Nucleus accumbens (tissue), 56 donors: ENCODE measurements around the gene POLR1A.

ENCODE experiments used
- DNase-seq, 56 donors: peaks; one replicate each; lab custom pipeline; 2025; lab: John Stamatoyannopoulos, UW

POLR1A gene

GRCh38 chr2:86097913-86098312, 7.8 kb downstream of the POLR1A start:
- DNase-seq: no peak

DNA sequence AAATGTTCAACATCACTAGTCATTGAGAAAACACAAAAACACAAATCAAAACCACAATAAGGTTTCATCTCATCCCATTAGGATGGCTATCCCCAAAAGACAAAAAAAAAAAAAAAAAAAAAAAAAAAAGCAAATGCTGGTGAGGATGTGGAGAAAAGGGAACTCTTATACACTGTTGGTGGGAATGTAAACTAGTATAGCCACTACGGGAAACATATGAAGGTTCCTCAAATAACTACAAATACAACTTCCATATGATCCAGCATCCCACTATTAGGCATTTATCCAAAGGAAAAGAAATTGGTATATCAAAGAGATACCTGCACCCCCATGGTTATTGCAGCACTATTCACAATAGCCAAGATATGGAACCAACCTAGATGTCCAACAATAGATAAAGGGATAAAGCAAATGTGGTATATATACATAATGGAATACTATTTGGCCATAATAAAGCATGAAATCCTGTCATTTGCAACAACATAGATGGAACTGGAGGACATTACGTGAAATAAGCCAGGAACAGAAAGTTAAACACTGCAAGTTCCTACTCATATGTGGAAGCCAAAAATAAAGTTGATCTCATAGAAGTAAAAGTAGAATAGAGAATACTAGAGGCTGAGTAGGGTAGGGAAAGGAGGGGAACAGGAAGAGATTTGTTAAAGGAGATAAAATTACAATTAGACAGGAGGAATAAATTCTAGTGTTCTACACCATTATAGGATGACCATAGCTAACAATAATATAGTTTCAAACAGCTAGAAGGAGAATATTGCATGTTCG, 8.4 kb downstream of the POLR1A start:
- DNase-seq: no peak

- DNase-seq: no peak
These were observed 11.5 kb downstream of the POLR1A start for GRCh38 chr2:86094229-86094628.

DNA sequence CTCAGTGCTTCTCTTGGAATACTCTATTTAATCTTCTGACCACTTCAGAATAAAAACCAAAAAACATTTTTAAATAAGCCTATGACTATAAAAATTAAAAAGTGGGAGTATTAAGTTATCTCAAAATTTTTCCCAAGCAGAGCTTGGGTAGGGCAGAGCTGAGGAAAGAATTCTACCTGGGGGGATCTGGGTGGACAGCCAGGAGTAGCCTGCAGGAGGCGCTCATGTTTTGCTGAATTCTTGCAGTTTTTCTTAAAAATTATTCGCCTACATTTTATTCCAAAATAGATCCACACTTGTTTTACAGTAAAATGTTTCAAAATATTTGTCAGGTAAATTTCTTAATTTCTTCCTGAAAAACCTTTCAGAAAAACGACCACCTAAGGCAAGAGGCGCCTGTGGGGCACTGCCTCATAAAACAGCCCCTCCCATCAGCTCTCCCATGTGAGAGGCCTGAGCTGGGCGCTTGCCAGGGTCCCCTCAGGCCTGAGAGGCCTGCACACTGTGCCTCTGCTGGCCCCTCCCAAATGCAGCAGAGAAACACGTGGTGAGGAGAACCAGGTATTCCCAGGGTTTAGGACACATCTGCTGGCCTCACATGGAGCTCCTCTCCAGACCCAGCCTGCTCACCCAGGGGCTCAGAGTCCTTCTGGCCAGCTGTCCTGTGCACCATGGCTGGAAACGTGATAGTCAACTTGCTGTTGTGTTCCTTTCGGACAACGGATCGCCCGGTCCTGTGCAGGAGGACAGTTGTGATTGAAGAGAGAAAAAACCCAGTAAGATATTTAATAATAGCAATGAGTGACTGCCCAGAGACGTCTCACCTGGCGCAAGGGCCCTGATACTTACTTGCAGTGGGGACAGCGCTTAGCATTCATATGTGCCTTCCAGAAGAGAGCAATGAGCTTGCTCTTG, 17.5 kb downstream of the POLR1A start:
- DNase-seq: no peak

- no peak for DNase-seq
These were observed 22.9 kb downstream of the POLR1A start for GRCh38 chr2:86082756-86083155.

- DNase-seq: no peak
These were observed 24.0 kb downstream of the POLR1A start for GRCh38 chr2:86081724-86082123.

- peak in 50 of 56 donors; percentile 3 to 85 (median 46) for DNase-seq
These were observed 25.4 kb downstream of the POLR1A start for GRCh38 chr2:86079981-86080911.

DNA sequence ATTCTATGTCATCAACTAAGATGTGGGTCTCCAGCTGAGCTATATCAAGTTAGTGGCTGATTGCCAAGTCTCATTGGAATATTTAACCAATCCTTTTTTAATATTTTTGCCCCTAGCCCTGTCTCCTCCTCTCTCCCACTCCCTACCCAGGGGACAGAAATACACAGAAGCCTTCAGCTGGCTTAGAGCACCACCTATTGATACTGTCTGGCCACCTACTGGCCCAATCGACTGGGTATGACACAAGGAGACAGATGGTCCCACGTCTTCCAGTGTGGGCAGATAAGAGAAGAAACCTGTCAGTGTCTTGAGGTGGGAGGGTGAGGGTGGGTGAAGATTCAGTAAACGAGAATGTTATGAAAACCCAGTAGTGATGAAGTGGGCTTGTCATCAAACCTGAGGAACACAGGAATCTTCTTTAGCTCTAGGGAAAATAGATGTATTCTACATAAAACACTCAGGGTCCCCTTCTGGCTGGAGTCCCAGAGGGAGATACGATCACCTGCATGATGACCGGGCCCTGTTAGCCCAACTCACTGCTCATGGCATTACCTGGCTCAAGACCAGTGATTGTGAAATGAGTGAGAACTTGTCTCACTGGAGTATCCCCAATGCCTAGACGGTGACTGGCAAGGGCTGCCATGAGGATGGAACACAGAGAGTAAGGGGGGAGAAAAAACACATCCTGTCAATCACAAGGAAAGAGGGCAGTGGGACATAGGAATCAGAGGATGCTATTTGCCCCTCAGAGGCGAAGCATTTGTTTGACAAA, 26.7 kb downstream of the POLR1A start:
- peak in 45 of 56 donors; percentile 3 to 78 (median 41) for DNase-seq

GRCh38 chr2:86075886-86076285, 29.8 kb downstream of the POLR1A start:
- DNase-seq: no peak

DNA sequence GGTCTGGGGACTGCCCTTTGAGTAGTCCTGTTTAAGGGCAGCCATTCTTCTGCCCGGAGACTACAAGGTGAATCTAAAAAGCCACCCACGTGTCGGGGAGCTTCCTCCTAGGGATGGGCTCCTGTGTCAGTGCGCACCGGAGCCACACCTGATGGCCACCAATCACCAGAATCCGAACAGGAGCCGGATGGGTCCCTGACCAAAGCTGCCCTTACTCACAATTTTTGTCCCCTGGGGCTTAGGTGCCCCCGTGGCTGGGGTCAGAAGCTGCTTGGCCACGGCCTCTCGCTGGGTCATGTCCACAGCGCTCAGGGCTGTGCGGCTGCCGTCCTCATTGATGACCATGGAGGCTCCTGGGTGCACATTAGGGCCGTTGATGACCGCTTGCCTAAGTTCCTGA, 30.9 kb downstream of the POLR1A start:
- no peak for DNase-seq

GRCh38 chr2:86074256-86074655, 31.4 kb downstream of the POLR1A start:
- no peak for DNase-seq

DNA sequence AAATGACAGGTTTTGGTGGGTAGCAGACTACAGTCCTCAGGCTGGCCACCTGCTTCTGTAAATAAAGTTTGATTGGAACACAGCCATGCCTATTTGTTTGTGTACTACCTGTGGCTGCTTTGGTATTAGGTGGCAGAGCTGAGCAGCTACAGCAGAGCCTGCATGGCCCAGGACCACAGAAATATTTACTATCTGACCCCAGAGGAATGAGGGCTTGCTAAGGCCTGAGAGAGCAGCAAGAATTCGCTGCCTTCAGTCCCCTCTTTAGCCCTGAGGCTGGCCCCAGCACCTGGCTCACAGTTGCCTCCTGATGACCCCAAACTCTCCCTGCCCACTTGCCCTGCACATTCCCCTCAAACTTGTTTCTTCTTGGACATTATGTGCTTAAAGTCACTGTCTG, 32.5 kb downstream of the POLR1A start:
- DNase-seq: no peak

GRCh38 chr2:86072271-86072858, 33.3 kb downstream of the POLR1A start:
- peak in 47 of 56 donors; percentile 3 to 81 (median 41) for DNase-seq

DNA sequence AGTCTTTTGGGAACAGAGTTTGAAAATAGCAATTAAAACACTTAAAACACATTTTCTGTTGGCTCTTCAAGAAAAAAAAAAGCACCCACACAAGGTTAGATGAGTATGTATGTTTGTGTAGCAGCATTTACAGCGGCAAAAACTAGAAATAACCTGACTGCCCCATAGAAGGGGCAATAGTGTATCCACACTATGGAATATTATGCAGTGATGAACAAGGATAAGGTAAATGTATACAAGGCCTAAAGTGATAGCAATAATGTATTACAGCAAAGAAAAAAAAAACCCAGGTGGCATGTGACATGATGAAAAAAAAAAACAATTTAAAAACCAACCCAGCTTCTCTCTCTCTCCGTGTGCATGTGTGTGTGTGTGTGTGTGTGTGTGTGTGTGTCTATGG, 34.8 kb downstream of the POLR1A start:
- no peak for DNase-seq

DNA sequence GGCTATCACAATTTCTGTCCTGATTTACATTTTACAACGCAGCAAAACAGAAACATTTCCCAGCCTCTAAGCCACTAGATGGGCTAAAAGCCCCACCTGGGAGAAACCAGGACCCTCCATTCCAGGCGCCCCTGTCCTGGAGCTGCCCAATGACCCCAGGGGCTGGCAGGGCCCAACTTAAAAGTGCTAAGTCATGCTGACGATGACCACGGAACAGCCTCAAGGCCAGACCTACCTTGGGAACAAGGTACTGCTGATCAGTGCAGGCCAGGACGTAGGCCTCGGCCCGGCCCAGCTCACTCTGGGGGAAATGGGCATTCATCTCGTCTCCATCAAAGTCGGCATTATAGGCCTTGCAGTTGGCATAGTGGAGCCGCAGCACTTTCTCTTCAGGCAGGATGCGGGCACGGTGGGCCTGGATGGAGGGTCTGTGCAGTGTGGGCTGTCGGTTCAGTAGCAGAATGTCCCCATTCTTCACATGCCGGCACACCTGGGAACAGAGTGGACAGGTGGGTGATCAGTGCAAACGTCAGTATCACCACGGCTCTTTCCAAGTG, 35.8 kb downstream of the POLR1A start:
- DNase-seq: no peak

DNA sequence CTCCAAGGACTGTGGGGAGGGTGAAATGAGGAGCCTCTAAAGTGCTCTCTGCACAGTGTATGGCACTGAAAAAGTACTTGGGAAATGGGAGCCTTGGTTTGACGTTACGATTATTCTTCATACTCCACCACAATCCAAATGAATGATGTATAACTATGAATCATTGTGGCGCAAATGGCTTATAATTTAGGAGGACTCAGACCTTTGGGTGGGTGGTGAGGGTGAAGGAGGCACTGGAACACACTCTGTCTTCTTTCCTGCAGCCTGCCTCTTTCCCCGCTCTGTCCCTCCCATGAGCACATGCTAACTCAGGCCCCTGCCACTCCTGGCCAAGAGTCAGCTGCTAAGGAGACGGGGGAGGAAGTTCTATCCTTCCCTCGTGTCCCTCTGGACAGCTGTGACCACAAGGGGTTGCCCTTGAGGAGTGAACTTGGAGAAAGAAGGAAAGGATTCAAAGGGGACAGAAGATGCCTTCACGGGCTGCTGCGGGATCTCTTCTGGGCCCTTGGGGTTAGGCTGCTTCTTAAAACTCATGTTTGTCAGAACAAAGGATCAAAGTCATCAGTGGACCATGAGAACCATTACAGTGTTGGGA, 36.5 kb downstream of the POLR1A start:
- DNase-seq: no peak

DNA sequence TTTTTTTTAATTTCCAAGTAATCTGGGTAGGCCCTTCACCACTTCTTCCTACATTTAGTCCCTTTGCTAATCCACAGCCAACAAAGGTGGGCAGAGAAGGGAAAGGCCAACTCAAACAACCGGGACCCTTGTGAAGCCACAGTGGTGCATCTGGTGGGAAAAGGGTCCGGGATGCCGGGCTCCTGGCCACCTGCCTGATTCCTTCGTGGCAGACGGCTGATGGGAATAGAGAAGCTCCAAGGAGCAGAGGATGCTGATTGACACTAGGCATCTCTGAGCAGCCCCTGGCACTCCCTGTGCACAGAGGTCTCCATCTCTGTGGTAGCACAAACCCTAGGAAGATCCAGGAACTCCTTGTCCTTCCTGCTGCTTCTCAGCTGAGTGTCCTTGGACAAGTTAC, 37.0 kb downstream of the POLR1A start:
- DNase-seq: no peak

DNA sequence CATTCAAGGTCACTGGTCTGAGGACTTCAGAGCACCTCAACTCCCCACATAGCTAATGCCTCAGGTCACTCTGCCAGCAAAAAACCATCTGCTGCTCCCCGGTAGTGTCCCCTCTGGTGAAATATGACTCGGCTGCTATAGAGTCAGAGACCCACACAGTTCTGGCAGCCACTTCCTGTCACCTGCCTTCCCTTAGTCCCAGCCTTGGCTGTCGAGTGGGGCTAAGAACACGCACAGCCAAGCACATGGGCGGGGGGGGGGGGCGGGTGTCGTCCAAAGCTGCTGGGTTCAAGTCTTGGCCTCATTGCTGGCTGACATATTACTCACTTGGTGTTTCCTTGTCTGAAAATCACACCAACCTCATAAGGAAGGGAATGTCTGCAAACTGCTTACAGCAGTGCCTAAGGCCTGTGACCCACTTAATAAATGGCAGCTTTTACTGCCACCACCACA, 37.5 kb downstream of the POLR1A start:
- DNase-seq: no peak

DNA sequence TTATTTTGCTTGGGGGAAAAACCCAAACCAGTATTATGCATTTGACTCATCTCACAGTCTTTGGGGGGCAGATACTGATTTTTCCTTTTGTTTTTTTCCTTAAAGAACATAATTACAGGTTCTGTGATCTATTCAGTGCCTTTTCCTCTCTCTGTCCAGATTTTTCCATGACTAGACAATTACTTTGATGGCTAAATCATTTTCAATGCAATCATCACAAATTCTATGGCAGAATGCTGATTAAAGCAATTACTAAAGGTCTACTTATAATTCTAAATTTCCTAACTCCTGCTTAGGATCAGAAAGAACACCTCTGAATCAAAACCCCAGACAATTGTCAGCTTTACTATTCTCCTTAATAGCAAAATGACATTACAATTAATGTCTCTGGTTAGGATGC, 38.8 kb downstream of the POLR1A start:
- DNase-seq: no peak
